ENCODE data around the gene CCHCR1. TPM values are rescaled to one million over a fixed set of nuclear protein-coding genes. Genes with fewer than 3 reads are reported as not detected.

The CCHCR1 gene
- total and polyA plus RNA-seq, 2 of the 8 experiments (the other 6 are each of a cell fraction or from before 2014, with no cell fraction given) = 20.9 to 38.0 TPM

Small RNA genes within 50 kb of the gene (small RNA-seq; reads per million reads assigned to genes)
- not detected for gene POLR2LP1 (ENCODE audit: insufficient read depth)

Other genes starting within 250 kb of the CCHCR1 start
- 49.5 and 53.4 TPM in 2 replicates for gene GTF2H4, start 249.6 kb downstream of the CCHCR1 start, total RNA-seq (2021; fragmentation: NEBNext Ultra II Directional; extraction: Animal tissue kit (Norgen Biotek cat#: 25700))
- 42.3 and 46.2 TPM in 2 replicates for gene GTF2H4, start 249.6 kb downstream of the CCHCR1 start, polyA plus RNA-seq (2011; rRNA removed)
- gene VARS2, start 243.6 kb downstream of the CCHCR1 start, total RNA-seq (2021; fragmentation: NEBNext Ultra II Directional; extraction: Animal tissue kit (Norgen Biotek cat#: 25700)) = 41.2 and 47.7 TPM in 2 replicates
- gene VARS2, start 243.6 kb downstream of the CCHCR1 start, polyA plus RNA-seq (2011; rRNA removed) = 26.8 and 34.8 TPM in 2 replicates
- gene SFTA2, start 225.6 kb downstream of the CCHCR1 start, total RNA-seq (2021; fragmentation: NEBNext Ultra II Directional; extraction: Animal tissue kit (Norgen Biotek cat#: 25700)) = not detected in 2 replicates
- gene SFTA2, start 225.6 kb downstream of the CCHCR1 start, polyA plus RNA-seq (2011; rRNA removed) = not detected in 2 replicates
- gene MUCL3, start 216.8 kb downstream of the CCHCR1 start, total RNA-seq (2021; fragmentation: NEBNext Ultra II Directional; extraction: Animal tissue kit (Norgen Biotek cat#: 25700)) = 0.08 and 0.37 TPM in 2 replicates
- gene MUCL3, start 216.8 kb downstream of the CCHCR1 start, polyA plus RNA-seq (2011; rRNA removed) = 0.15 and 0.22 TPM in 2 replicates
- gene MUC21, start 174.1 kb downstream of the CCHCR1 start, total RNA-seq (2021; fragmentation: NEBNext Ultra II Directional; extraction: Animal tissue kit (Norgen Biotek cat#: 25700)) = not detected in 2 replicates
- not detected in 2 replicates for gene MUC21, start 174.1 kb downstream of the CCHCR1 start, polyA plus RNA-seq (2011; rRNA removed)
- gene MUC22, start 147.3 kb downstream of the CCHCR1 start, total RNA-seq (2021; fragmentation: NEBNext Ultra II Directional; extraction: Animal tissue kit (Norgen Biotek cat#: 25700)) = not detected in 2 replicates
- gene MUC22, start 147.3 kb downstream of the CCHCR1 start, polyA plus RNA-seq (2011; rRNA removed) = 0.02 TPM in 1 of 2 replicates, not detected in the other
- gene C6orf15, start 45.2 kb downstream of the CCHCR1 start, total RNA-seq (2021; fragmentation: NEBNext Ultra II Directional; extraction: Animal tissue kit (Norgen Biotek cat#: 25700)) = not detected in 2 replicates
- gene C6orf15, start 45.2 kb downstream of the CCHCR1 start, polyA plus RNA-seq (2011; rRNA removed) = 0.06 TPM in 1 of 2 replicates, not detected in the other
- 0.36 and 0.52 TPM in 2 replicates for gene PSORS1C1, start 43.0 kb downstream of the CCHCR1 start, total RNA-seq (2021; fragmentation: NEBNext Ultra II Directional; extraction: Animal tissue kit (Norgen Biotek cat#: 25700))
- gene PSORS1C1, start 43.0 kb downstream of the CCHCR1 start, polyA plus RNA-seq (2011; rRNA removed) = 0.12 and 0.30 TPM in 2 replicates
- not detected in 2 replicates for gene CDSN, start 37.4 kb downstream of the CCHCR1 start, total RNA-seq (2021; fragmentation: NEBNext Ultra II Directional; extraction: Animal tissue kit (Norgen Biotek cat#: 25700))
- not detected in 2 replicates for gene CDSN, start 37.4 kb downstream of the CCHCR1 start, polyA plus RNA-seq (2011; rRNA removed)
- gene PSORS1C2, start 18.7 kb downstream of the CCHCR1 start, total RNA-seq (2021; fragmentation: NEBNext Ultra II Directional; extraction: Animal tissue kit (Norgen Biotek cat#: 25700)) = not detected in 2 replicates
- gene PSORS1C2, start 18.7 kb downstream of the CCHCR1 start, polyA plus RNA-seq (2011; rRNA removed) = 0.11 and 0.58 TPM in 2 replicates
- 10.0 and 11.0 TPM in 2 replicates for gene TCF19, start 787 bp upstream of the CCHCR1 start, total RNA-seq (2021; fragmentation: NEBNext Ultra II Directional; extraction: Animal tissue kit (Norgen Biotek cat#: 25700))
- 7.2 and 12.5 TPM in 2 replicates for gene TCF19, start 787 bp upstream of the CCHCR1 start, polyA plus RNA-seq (2011; rRNA removed)
- gene POU5F1, start 12.9 kb upstream of the CCHCR1 start, total RNA-seq (2021; fragmentation: NEBNext Ultra II Directional; extraction: Animal tissue kit (Norgen Biotek cat#: 25700)) = 2,526 and 2,533 TPM in 2 replicates
- 2,437 and 2,958 TPM in 2 replicates for gene POU5F1, start 12.9 kb upstream of the CCHCR1 start, polyA plus RNA-seq (2011; rRNA removed)
- 245 and 251 TPM in 2 replicates for gene HLA-C, start 114.3 kb upstream of the CCHCR1 start, total RNA-seq (2021; fragmentation: NEBNext Ultra II Directional; extraction: Animal tissue kit (Norgen Biotek cat#: 25700))
- 360 and 430 TPM in 2 replicates for gene HLA-C, start 114.3 kb upstream of the CCHCR1 start, polyA plus RNA-seq (2011; rRNA removed)
- gene HLA-B, start 199.4 kb upstream of the CCHCR1 start, total RNA-seq (2021; fragmentation: NEBNext Ultra II Directional; extraction: Animal tissue kit (Norgen Biotek cat#: 25700)) = 129 and 154 TPM in 2 replicates
- gene HLA-B, start 199.4 kb upstream of the CCHCR1 start, polyA plus RNA-seq (2011; rRNA removed) = 231 and 233 TPM in 2 replicates
- 11.3 and 12.5 TPM in 2 replicates for gene MICA, start 245.8 kb upstream of the CCHCR1 start, total RNA-seq (2021; fragmentation: NEBNext Ultra II Directional; extraction: Animal tissue kit (Norgen Biotek cat#: 25700))
- gene MICA, start 245.8 kb upstream of the CCHCR1 start, polyA plus RNA-seq (2011; rRNA removed) = 16.3 and 17.0 TPM in 2 replicates